ENCODE data around the gene PLEKHA7. TPM values are rescaled to one million over a fixed set of nuclear protein-coding genes. Genes with fewer than 3 reads are reported as not detected.

PLEKHA7 gene
- total and polyA plus RNA-seq, 2 of the 4 experiments (the other 2 are of a cell fraction), result 0.12 TPM; not detected in 1

DNA sequence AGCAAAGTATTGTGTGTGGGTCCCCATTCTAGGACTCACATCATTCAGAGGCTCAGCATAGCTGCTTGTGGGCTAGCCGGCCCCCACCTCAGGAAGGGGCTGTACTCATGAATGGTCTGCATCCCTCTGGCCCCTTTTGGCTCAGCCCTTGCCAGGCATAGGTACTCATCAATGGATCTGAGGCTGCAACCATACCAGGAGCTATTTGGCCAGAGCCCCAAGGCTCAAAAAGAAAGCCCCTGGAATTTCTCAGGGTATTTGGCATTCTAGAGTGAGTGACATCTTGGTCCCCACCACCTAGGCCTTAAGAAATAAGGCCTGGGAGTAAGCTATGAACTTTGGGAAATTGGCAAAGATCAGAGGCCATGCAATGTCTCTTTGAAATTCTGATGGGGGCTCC lies 38.3 kb downstream of the PLEKHA7 start:
- ATAC-seq (ENCODE audit: low read depth), result no peak
- Histone ChIP-seq H2BK15ac (ENCODE audit: low read depth, low read length) (no peak overlapping the region), H2AK5ac (ENCODE audit: low read depth, low read length) (no peak overlapping the region), H2BK120ac (ENCODE audit: low read depth, low read length) (no peak overlapping the region), H2AK9ac (replicated peaks; ENCODE audit: low read depth, low read length, poor library complexity) (no peak overlapping the region), H2AFZ (replicated peaks; ENCODE audit: low read length, poor library complexity) (no peak overlapping the region), H3K9ac (ENCODE audit: low read depth, low read length) (no peak overlapping the region), H4K20me1 (ENCODE audit: insufficient read depth, low read length) (no peaks in the 10 kb centered on the region), H3K27me3 (ENCODE audit: control insufficient read depth, insufficient read depth, low read length) (peaks cover 4% of the 10 kb centered on the region), H3K27ac (ENCODE audit: insufficient read depth, low read length) (no peak overlapping the region), H3K9me1 (ENCODE audit: insufficient read depth, low read length) (no peaks in the 10 kb centered on the region), H3K56ac (ENCODE audit: extremely low read depth, insufficient read depth, low read length) (no peak overlapping the region), H3K23ac (ENCODE audit: low read depth, low read length) (no peak overlapping the region), H3K14ac (replicated peaks; ENCODE audit: low read depth, low read length) (no peak overlapping the region), H3K18ac (ENCODE audit: low read depth, low read length) (no peak overlapping the region), H2BK20ac (ENCODE audit: low read depth, low read length) (no peak overlapping the region), H3K36me3 (ENCODE audit: control insufficient read depth, insufficient read depth, low read length) (no peaks in the 10 kb centered on the region), H4K5ac (ENCODE audit: low read depth, low read length) (no peak overlapping the region), H3K4me1 (ENCODE audit: control insufficient read depth, insufficient read depth, low read length) (no peaks in the 10 kb centered on the region), H3K4me2 (ENCODE audit: low read depth, low read length) (no peak overlapping the region), H4K91ac (ENCODE audit: insufficient read depth, low read depth, low read length) (no peak overlapping the region), H2BK5ac (ENCODE audit: low read depth, low read length, poor library complexity, severe bottlenecking) (no peak overlapping the region), H3K4ac (ENCODE audit: low read depth, low read length) (no peak overlapping the region), H4K8ac (ENCODE audit: low read depth in 2 of 2, low read length in 2 of 2) (no peak overlapping the region), H3K9me3 (ENCODE audit: control insufficient read depth, insufficient read depth, low read length) (no peaks in the 10 kb centered on the region), H3K79me1 (ENCODE audit: low read depth in 1 of 2, low read length in 2 of 2) (no peaks in the 10 kb centered on the region), H3K4me3 (ENCODE audit: insufficient read depth, low read depth, low read length) (no peak overlapping the region)
- TF ChIP-seq, protein P1, sequence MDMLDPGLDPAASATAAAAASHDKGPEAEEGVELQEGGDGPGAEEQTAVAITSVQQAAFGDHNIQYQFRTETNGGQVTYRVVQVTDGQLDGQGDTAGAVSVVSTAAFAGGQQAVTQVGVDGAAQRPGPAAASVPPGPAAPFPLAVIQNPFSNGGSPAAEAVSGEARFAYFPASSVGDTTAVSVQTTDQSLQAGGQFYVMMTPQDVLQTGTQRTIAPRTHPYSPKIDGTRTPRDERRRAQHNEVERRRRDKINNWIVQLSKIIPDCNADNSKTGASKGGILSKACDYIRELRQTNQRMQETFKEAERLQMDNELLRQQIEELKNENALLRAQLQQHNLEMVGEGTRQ (IDR thresholded peaks at IDR 0.05; ENCODE audit: low read depth, low read length), result no peak
- TF ChIP-seq RCOR1 (IDR thresholded peaks at IDR 0.05; ENCODE audit: insufficient replicate concordance, low read length), result no peak
- TF ChIP-seq NFE2L2 (IDR thresholded peaks at IDR 0.05; ENCODE audit: low read depth, low read length), result no peak
- no peak for TF ChIP-seq MXI1 (IDR thresholded peaks at IDR 0.05; ENCODE audit: borderline replicate concordance, low read depth, low read length)
- TF ChIP-seq, protein P2, sequence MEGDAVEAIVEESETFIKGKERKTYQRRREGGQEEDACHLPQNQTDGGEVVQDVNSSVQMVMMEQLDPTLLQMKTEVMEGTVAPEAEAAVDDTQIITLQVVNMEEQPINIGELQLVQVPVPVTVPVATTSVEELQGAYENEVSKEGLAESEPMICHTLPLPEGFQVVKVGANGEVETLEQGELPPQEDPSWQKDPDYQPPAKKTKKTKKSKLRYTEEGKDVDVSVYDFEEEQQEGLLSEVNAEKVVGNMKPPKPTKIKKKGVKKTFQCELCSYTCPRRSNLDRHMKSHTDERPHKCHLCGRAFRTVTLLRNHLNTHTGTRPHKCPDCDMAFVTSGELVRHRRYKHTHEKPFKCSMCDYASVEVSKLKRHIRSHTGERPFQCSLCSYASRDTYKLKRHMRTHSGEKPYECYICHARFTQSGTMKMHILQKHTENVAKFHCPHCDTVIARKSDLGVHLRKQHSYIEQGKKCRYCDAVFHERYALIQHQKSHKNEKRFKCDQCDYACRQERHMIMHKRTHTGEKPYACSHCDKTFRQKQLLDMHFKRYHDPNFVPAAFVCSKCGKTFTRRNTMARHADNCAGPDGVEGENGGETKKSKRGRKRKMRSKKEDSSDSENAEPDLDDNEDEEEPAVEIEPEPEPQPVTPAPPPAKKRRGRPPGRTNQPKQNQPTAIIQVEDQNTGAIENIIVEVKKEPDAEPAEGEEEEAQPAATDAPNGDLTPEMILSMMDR (conservative IDR thresholded peaks at IDR 0.05; ENCODE audit: low read depth, low read length), result no peak
- TF ChIP-seq RAD21 (IDR thresholded peaks at IDR 0.05; ENCODE audit: low read length), result no peak
- no peak for TF ChIP-seq BHLHE40 (IDR thresholded peaks at IDR 0.05; ENCODE audit: low read depth, low read length)
- no peak for TF ChIP-seq SMC3 (IDR thresholded peaks at IDR 0.05; ENCODE audit: low read depth, low read length)
- TF ChIP-seq, protein P3, sequence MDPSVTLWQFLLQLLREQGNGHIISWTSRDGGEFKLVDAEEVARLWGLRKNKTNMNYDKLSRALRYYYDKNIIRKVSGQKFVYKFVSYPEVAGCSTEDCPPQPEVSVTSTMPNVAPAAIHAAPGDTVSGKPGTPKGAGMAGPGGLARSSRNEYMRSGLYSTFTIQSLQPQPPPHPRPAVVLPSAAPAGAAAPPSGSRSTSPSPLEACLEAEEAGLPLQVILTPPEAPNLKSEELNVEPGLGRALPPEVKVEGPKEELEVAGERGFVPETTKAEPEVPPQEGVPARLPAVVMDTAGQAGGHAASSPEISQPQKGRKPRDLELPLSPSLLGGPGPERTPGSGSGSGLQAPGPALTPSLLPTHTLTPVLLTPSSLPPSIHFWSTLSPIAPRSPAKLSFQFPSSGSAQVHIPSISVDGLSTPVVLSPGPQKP (IDR thresholded peaks at IDR 0.05; ENCODE audit: borderline replicate concordance, low read depth, low read length), result no peak
- TF ChIP-seq MAZ (IDR thresholded peaks at IDR 0.05; ENCODE audit: borderline replicate concordance, low read depth, low read length), result no peak
- no peak for TF ChIP-seq FOS (IDR thresholded peaks at IDR 0.05; ENCODE audit: low read depth, low read length)
- no peak for TF ChIP-seq MAFK (IDR thresholded peaks at IDR 0.05; ENCODE audit: low read depth, low read length)
- TF ChIP-seq RFX5 (IDR thresholded peaks at IDR 0.05; ENCODE audit: low read depth, low read length), result no peak
- TF ChIP-seq CEBPB (IDR thresholded peaks at IDR 0.05; ENCODE audit: low read depth, low read length), result no peak
- TF ChIP-seq POLR2A (IDR thresholded peaks at IDR 0.05; ENCODE audit: low read depth, low read length), result no peak
- intact Hi-C loops (cut with micrococcal nuclease), result no loop called here
- POLR2A ChIA-PET (ENCODE audit: unreplicated experiment), result interaction anchor here (0.6 kb wide), 1 partner anchor 33 kb away, joined by 3 read pairs; no protein-coding TSS in a partner anchor
- no CpG with 5 or more reads among the region's 1 CpG for WGBS, 2 experiments (ENCODE audit: extremely low coverage in 2 of 2, insufficient read length in 1 of 2)
- in situ Hi-C loops (cut with MboI; ENCODE audit: low sequenced_read_pairs), result no loop called here
- DNase-seq, result no peak
- CTCF ChIA-PET, result no interaction called here
- BruUV-seq (replicated peaks), result no TSS peak
- dilution Hi-C loops (cut with HindIII; ENCODE audit: low sequenced_read_pairs, unreplicated experiment), result no loop called here
